DND-41 (cell line): Measurements from ENCODE around the gene ZNF544.

ENCODE experiments used
- CTCF ChIP-seq: IDR thresholded peaks from 2 replicates; pipeline ENCODE4 v1.5.1; 2012; ENCODE audit warnings: borderline replicate concordance, low read length, moderate library complexity, mild to moderate bottlenecking; ENCODE audit not compliant: poor library complexity, severe bottlenecking; ENCODE audit errors: extremely low read depth
- EZH2 ChIP-seq: IDR thresholded peaks from 3 replicates; pipeline ENCODE4 v1.6.1; 2012; ENCODE audit warnings: borderline replicate concordance, low read depth, mild to moderate bottlenecking, moderate library complexity, low read length, inconsistent platforms; ENCODE audit not compliant: severe bottlenecking

DNA sequence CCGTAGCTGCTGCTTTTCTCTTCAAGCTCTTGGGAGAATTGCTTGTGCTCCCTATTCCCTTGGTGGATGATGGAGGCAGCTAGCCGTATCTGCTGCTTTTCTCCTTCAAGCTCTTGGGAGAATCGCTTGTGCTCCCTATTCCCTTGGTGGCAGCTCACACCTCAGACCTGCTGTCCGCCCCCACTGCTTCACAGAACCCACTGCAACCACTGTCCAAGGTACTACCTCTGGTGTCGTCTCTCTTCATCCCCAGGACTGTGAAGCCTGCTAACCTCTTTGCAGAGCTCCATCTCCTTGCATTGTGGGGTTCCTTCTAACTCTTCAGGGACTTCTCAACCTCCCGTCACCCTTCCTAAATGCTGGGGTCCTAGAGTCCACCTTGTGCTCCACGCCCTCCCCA is 71.9 kb downstream of the ZNF544 start:
- no peak for TF ChIP-seq CTCF
- TF ChIP-seq EZH2, result no peak
